PC-3 (cell line): ENCODE measurements around the gene ZNF668.

Source experiments
- EZH2 ChIP-seq: fragments of 300-600 bp; sonication (generic); IDR thresholded peaks from one replicate; pipeline ENCODE4 v1.6.1; 2017; ENCODE audit warnings: antibody characterized with exemption, mild to moderate bottlenecking, low read length; ENCODE audit not compliant: unreplicated experiment
- EZH2phosphoT487 ChIP-seq: fragments of 300-600 bp; sonication (generic); IDR thresholded peaks from 2 replicates; pipeline ENCODE4 v1.6.1; 2018; ENCODE audit warnings: mild to moderate bottlenecking, antibody characterized with exemption, low read length, borderline replicate concordance

DNA sequence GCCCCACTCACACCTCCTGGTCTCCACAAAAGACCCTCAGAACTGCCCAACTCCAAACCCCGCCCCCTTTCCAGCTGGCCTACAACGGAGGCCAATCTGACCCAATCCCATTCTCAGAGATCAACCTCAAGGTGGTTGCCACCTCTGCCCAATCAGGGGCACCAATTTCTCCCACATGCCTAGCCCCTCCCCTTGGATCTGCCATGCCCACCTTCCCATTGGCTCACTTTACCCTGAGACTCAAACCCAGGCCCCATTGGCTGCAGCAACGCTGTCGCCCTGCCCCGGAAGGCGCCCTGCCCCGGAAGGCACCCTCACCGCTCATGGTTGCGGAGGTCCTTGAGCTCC, 10.6 kb downstream of the ZNF668 start:
- no peak for TF ChIP-seq EZH2phosphoT487
- no peak for TF ChIP-seq EZH2
